Astrocyte of the spinal cord (primary cell): ENCODE data around the gene MGAT3.

Experiments used
- DNase-seq: peaks from one replicate; pipeline ENCODE4 v3.0.0; 2011; ENCODE audit warnings: low read depth, low spot score
- H3K4me3 ChIP-seq: 2 replicates; pipeline ENCODE4 v1.5.1; 2011; ENCODE audit warnings: low read depth, mild to moderate bottlenecking, low read length, moderate library complexity
- CTCF ChIP-seq: IDR thresholded peaks from 2 replicates; pipeline ENCODE4 v1.5.1; 2012; ENCODE audit warnings: low read depth, mild to moderate bottlenecking, low read length, inconsistent platforms
- in situ Hi-C: cut with HindIII; loops from 2 replicates; pipeline ENCODE4 v1.10.0; 2017; ENCODE audit warnings: low sequenced_read_pairs

Gene MGAT3

GRCh38 chr22:39488563-39489083 is 31.8 kb downstream of the MGAT3 start:
- DNase-seq, result no peak
- in situ Hi-C loops, result no loop called here
- no peak for TF ChIP-seq CTCF
- H3K4me3 ChIP-seq, result no peak overlapping the region

- H3K4me3 ChIP-seq, result no peak overlapping the region
- DNase-seq, result no peak
- no peak for TF ChIP-seq CTCF
- in situ Hi-C loops, result no loop called here
Observed at GRCh38 chr22:39489094-39490068, 32.6 kb downstream of the MGAT3 start.

GRCh38 chr22:39490135-39490798 is 33.5 kb downstream of the MGAT3 start:
- H3K4me3 ChIP-seq, result no peak overlapping the region
- TF ChIP-seq CTCF, result no peak
- peak; percentile 62 for DNase-seq
- in situ Hi-C loops, result no loop called here

GRCh38 chr22:39490966-39491680 is 34.3 kb downstream of the MGAT3 start:
- no peak overlapping the region for H3K4me3 ChIP-seq
- DNase-seq, result no peak
- in situ Hi-C loops, result no loop called here
- TF ChIP-seq CTCF, result no peak

- no peak for DNase-seq
- no peak overlapping the region for H3K4me3 ChIP-seq
- TF ChIP-seq CTCF, result no peak
- in situ Hi-C loops, result no loop called here
Observed at GRCh38 chr22:39491696-39492095, 34.9 kb downstream of the MGAT3 start.

GRCh38 chr22:39492186-39492585 is 35.4 kb downstream of the MGAT3 start:
- no peak for DNase-seq
- in situ Hi-C loops, result no loop called here
- no peak for TF ChIP-seq CTCF
- H3K4me3 ChIP-seq, result no peak overlapping the region
